Measurements from ENCODE around the gene PLXNB3. TPM values are rescaled to one million over a fixed set of nuclear protein-coding genes. Genes with fewer than 3 reads are reported as not detected.

The PLXNB3 gene
- total RNA-seq, 1 donor from 2014 or later = not detected

DNA sequence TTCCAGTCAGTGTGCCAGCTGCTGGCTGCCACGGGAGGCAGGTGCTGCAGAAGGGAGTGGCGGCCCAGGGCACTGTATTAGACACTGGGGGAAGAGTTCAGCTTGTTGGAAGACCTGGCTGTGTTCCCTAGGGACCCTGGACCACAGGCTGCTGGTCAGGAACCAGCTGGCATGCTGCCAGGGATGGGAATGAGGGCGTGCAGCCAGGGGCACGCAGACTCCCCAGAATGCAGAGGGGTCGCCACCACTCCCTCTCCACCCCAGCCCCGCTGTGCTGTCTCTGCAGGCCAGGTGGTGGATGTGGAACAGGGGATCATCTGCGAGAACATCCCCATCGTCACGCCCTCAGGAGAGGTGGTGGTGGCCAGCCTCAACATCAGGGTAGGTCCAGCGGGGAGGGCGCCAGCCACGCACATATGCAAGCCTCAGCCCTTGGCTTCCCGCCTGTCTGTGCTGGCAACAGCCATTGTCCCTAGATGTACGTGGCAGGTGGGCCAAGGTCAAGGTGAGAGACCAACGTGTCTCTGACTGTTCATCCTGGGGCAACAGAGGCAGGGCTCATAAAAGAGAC is 27.1 kb upstream of the PLXNB3 start:
- H3K27me3 Mint-ChIP-seq = no peaks in the 10 kb centered on the region

DNA sequence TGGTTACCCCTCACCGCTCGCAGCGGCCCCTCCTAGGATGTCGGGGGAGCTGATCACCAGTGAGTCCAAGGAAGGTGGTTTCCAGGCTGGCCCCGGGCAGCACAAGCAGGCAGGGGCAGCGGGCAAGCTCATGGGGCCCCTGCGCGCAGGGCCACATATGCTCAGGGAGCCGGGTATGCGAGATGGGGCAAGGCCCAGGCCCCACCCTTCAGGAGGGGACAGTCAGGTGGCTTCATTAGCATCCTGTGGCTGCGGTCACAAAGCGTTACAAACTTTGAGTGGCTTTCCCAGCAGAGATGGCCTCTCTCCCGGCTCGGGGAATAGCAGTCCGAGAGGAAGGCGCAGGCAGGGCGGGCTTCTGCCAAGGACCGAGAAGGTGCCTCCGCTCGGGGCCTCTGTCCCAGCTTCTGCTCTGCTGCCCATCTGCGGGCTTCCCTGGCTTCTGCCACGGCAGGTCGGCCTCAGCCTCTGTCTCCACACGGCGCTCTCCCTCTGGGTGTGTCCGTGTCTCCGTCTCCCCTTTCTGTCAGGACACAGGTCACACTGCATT is 25.9 kb upstream of the PLXNB3 start:
- intact Hi-C loops (cut with micrococcal nuclease) = no loop called here
- no peak for ATAC-seq (ENCODE audit: low read depth)
- H3K27ac Mint-ChIP-seq = no peak overlapping the region

More for the DNA sequence above, 27.1 kb upstream of the PLXNB3 start:
- no peak overlapping the region for H3K27ac Mint-ChIP-seq
- ATAC-seq (ENCODE audit: low read depth) (no peak), DNase-seq (no peak)
- peaks cover 26% of the 10 kb centered on the region for H3K4me1 Mint-ChIP-seq
- TF ChIP-seq, protein P1, sequence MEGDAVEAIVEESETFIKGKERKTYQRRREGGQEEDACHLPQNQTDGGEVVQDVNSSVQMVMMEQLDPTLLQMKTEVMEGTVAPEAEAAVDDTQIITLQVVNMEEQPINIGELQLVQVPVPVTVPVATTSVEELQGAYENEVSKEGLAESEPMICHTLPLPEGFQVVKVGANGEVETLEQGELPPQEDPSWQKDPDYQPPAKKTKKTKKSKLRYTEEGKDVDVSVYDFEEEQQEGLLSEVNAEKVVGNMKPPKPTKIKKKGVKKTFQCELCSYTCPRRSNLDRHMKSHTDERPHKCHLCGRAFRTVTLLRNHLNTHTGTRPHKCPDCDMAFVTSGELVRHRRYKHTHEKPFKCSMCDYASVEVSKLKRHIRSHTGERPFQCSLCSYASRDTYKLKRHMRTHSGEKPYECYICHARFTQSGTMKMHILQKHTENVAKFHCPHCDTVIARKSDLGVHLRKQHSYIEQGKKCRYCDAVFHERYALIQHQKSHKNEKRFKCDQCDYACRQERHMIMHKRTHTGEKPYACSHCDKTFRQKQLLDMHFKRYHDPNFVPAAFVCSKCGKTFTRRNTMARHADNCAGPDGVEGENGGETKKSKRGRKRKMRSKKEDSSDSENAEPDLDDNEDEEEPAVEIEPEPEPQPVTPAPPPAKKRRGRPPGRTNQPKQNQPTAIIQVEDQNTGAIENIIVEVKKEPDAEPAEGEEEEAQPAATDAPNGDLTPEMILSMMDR (IDR thresholded peaks at IDR 0.05) = no peak
- H3K9me3 Mint-ChIP-seq = no peaks in the 10 kb centered on the region
- CTCF ChIA-PET = no interaction called here
- intact Hi-C loops (cut with micrococcal nuclease) = no loop called here
- POLR2A ChIA-PET = no interaction called here
- H3K4me3 Mint-ChIP-seq = no peak overlapping the region
- H3K36me3 Mint-ChIP-seq (ENCODE audit: low read depth) = peaks cover 20% of the 10 kb centered on the region

DNA sequence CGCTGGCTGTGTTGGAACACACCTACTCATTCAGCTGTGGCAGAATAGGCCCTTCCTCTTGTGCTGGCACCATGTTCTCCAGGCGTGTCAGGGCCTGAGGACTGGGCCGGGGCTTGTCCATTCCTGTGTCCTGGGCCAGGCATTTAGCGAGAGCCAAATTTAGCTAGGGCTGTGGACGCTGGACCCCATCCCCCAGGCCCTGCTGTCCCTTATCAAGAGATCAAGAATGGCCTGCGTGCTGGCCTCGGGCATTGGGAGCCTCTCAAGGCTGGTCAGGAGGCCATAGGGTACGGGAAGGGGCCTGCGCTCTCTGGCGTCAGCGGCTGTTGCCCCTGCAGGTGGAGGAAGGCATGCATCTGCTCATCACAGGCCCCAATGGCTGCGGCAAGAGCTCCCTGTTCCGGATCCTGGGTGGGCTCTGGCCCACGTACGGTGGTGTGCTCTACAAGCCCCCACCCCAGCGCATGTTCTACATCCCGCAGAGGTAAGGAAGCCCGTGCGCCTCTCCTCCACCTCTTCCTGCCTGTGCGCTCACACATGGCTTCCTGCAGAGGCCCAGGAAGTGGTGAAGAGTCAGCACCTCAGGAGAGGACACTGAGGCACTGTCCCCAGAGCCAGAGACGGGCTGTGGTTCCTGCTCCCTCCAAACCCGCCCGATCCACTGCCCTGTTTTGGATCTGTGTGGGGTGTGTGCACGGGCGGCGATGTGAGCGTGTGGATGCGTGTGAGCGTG is 24.1 kb upstream of the PLXNB3 start:
- ATAC-seq (ENCODE audit: low read depth) = no peak
- intact Hi-C loops (cut with micrococcal nuclease) = no loop called here
- H3K4me3 Mint-ChIP-seq = no peak overlapping the region
- H3K27me3 Mint-ChIP-seq = no peaks in the 10 kb centered on the region
- DNase-seq = no peak
- TF ChIP-seq, protein P1 (IDR thresholded peaks at IDR 0.05) = no peak
- POLR2A ChIA-PET = no interaction called here
- H3K27ac Mint-ChIP-seq = no peak overlapping the region
- peaks cover 14% of the 10 kb centered on the region for H3K36me3 Mint-ChIP-seq (ENCODE audit: low read depth)
- H3K9me3 Mint-ChIP-seq = no peaks in the 10 kb centered on the region
- CTCF ChIA-PET = no interaction called here
- peaks cover 39% of the 10 kb centered on the region for H3K4me1 Mint-ChIP-seq

More for the DNA sequence above, 25.9 kb upstream of the PLXNB3 start:
- ChIA-PET POLR2A (no interaction called here), CTCF (no interaction called here)
- no peak for DNase-seq
- peaks cover 33% of the 10 kb centered on the region for H3K4me1 Mint-ChIP-seq
- no peaks in the 10 kb centered on the region for H3K27me3 Mint-ChIP-seq
- H3K36me3 Mint-ChIP-seq (ENCODE audit: low read depth) = peaks cover 16% of the 10 kb centered on the region
- H3K9me3 Mint-ChIP-seq = no peaks in the 10 kb centered on the region
- no peak overlapping the region for H3K4me3 Mint-ChIP-seq
- TF ChIP-seq, protein P1 (IDR thresholded peaks at IDR 0.05) = no peak

DNA sequence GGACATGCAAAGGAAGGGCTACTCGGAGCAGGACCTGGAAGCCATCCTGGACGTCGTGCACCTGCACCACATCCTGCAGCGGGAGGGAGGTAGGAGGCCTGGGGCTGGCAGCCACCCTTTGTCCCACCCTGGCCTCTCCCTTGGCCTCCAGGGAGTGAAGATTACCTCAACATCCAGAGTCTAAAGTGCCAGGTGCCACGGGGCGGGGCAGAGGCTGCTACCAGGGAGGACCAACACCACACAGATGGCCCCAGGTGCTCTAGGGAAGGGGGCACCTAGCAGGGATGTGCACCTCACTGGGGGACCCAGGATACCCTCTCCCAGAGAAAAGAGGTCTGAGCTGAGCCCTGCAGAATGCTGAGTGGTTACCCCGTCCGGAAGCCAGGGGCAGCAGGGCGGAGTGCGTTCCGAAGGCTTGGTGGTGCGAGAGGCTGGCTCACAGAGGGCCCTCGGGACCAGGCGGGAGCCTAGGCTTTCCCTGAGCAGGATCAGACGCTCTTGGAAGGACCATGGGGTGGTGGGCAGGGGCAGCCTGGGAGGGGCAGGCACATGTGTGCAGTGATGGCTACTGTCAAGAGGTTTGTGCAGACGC is 23.3 kb upstream of the PLXNB3 start:
- POLR2A ChIA-PET = no interaction called here
- H3K27ac Mint-ChIP-seq = no peak overlapping the region
- no peak for ATAC-seq (ENCODE audit: low read depth)

More for the DNA sequence above, 23.3 kb upstream of the PLXNB3 start:
- H3K4me1 Mint-ChIP-seq = peaks cover 36% of the 10 kb centered on the region
- intact Hi-C loops (cut with micrococcal nuclease) = no loop called here
- peak overlapping the region; percentile 38 for H3K4me3 Mint-ChIP-seq
- H3K9me3 Mint-ChIP-seq = no peaks in the 10 kb centered on the region
- H3K27me3 Mint-ChIP-seq = no peaks in the 10 kb centered on the region
- TF ChIP-seq, protein P1 (IDR thresholded peaks at IDR 0.05) = no peak
- CTCF ChIA-PET = no interaction called here
- H3K36me3 Mint-ChIP-seq (ENCODE audit: low read depth) = peaks cover 9% of the 10 kb centered on the region
- DNase-seq = no peak
